ENCODE results near the gene ATRX.

DNA sequence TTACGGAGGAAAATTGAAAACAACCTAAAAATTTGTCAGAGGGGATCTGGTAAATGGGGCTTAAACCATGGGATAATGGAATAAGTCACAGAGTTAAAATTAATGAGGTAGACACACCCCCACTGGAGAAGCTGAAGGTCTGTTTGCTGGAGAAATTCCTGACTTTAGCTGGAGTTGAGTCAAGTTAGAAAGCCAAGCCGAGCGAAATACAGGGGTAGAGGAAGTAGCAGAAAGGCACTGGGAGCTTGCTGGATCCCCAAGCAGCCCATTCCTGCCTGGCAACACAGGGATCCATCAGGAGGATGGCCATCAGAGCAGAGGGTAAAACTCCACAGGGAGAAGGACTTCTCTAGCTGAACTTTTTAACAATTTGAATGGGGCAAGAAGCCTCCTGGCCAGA, 163.8 kb downstream of the ATRX start:
- TF ChIP-seq, protein P1, sequence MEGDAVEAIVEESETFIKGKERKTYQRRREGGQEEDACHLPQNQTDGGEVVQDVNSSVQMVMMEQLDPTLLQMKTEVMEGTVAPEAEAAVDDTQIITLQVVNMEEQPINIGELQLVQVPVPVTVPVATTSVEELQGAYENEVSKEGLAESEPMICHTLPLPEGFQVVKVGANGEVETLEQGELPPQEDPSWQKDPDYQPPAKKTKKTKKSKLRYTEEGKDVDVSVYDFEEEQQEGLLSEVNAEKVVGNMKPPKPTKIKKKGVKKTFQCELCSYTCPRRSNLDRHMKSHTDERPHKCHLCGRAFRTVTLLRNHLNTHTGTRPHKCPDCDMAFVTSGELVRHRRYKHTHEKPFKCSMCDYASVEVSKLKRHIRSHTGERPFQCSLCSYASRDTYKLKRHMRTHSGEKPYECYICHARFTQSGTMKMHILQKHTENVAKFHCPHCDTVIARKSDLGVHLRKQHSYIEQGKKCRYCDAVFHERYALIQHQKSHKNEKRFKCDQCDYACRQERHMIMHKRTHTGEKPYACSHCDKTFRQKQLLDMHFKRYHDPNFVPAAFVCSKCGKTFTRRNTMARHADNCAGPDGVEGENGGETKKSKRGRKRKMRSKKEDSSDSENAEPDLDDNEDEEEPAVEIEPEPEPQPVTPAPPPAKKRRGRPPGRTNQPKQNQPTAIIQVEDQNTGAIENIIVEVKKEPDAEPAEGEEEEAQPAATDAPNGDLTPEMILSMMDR (tag by site-specific recombination; IDR thresholded peaks at IDR 0.05), result no peak
- TF ChIP-seq, protein P2, sequence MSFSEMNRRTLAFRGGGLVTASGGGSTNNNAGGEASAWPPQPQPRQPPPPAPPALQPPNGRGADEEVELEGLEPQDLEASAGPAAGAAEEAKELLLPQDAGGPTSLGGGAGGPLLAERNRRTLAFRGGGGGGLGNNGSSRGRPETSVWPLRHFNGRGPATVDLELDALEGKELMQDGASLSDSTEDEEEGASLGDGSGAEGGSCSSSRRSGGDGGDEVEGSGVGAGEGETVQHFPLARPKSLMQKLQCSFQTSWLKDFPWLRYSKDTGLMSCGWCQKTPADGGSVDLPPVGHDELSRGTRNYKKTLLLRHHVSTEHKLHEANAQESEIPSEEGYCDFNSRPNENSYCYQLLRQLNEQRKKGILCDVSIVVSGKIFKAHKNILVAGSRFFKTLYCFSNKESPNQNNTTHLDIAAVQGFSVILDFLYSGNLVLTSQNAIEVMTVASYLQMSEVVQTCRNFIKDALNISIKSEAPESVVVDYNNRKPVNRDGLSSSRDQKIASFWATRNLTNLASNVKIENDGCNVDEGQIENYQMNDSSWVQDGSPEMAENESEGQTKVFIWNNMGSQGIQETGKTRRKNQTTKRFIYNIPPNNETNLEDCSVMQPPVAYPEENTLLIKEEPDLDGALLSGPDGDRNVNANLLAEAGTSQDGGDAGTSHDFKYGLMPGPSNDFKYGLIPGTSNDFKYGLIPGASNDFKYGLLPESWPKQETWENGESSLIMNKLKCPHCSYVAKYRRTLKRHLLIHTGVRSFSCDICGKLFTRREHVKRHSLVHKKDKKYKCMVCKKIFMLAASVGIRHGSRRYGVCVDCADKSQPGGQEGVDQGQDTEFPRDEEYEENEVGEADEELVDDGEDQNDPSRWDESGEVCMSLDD (tag by site-specific recombination; IDR thresholded peaks at IDR 0.05), result no peak
- no peak for TF ChIP-seq YY1 (tag by site-specific recombination; IDR thresholded peaks at IDR 0.05)
